Skeletal muscle satellite cell (primary cell): ENCODE data around the gene ARHGAP42.

ENCODE experiments used
- H3K27me3 ChIP-seq: 2 replicates; pipeline ENCODE4 v1.7.0; 2013; ENCODE audit warnings: low read length; ENCODE audit not compliant: control insufficient read depth, insufficient read depth
- H3K36me3 ChIP-seq: 2 replicates; pipeline ENCODE4 v1.7.0; 2013; ENCODE audit warnings: mild to moderate bottlenecking, control low read depth, low read length; ENCODE audit not compliant: insufficient read depth
- H3K4me1 ChIP-seq: 2 replicates; pipeline ENCODE4 v1.7.0; 2013; ENCODE audit warnings: low read length; ENCODE audit not compliant: control insufficient read depth, insufficient read depth
- H3K4me2 ChIP-seq: 2 replicates; pipeline ENCODE4 v1.7.0; 2013; ENCODE audit warnings: mild to moderate bottlenecking, low read length
- H3K4me3 ChIP-seq: 2 replicates; pipeline ENCODE4 v1.7.0; 2013; ENCODE audit warnings: low read length
- H3K9ac ChIP-seq: 2 replicates; pipeline ENCODE4 v1.7.0; 2013; ENCODE audit warnings: mild to moderate bottlenecking, low read depth, low read length, moderate library complexity
- H3K9me3 ChIP-seq: replicated peaks from 2 replicates; pipeline ENCODE4 v1.7.0; 2013; ENCODE audit warnings: mild to moderate bottlenecking, control low read depth, low read length

The ARHGAP42 gene

DNA sequence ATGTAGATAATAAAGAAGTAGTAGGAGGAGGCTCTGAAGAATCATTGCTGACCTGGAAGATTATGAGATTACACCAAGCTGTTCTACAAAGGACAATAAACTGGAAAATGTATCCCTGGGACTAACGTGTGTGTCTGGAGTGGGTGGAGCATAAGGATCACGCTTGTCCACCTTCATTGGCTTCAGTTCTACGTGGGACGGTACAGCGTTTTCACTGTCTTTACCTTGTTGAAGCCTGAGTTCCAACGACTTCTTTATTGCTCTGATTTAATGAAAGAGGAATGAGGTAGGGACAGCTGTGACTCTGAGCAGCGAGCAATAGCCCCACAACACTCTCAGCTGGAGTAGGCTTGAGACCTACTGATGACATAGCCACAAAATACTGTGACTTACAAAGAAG, 87.0 kb downstream of the ARHGAP42 start:
- H3K4me2 ChIP-seq = no peak overlapping the region
- no peaks in the 10 kb centered on the region for H3K36me3 ChIP-seq
- H3K27me3 ChIP-seq = no peaks in the 10 kb centered on the region
- H3K4me1 ChIP-seq = peaks cover 23% of the 10 kb centered on the region
- no peak overlapping the region for H3K9ac ChIP-seq
- H3K4me3 ChIP-seq = no peak overlapping the region
- H3K9me3 ChIP-seq = no peaks in the 10 kb centered on the region

DNA sequence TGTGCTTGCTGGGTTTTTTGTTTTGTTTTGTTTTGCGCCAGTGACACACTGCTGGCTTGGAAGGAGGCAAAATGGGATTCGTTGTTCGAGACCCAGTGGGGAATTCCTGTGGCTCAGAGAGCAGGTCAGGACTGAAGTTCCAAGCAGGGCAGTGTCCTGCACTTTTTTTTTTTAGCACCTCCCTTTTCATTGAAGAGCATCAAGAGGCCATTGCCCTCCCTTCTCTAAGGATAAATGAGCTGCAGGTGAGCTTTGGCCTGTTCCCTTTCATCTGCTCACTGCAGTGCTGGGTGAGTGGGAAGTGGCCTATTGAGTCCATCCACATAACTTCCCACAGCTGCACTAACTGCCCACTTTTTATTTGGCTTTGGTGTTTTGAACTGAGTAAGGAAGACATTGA, 87.8 kb downstream of the ARHGAP42 start:
- H3K9me3 ChIP-seq = no peaks in the 10 kb centered on the region
- H3K4me3 ChIP-seq = no peak overlapping the region
- peaks cover 23% of the 10 kb centered on the region for H3K4me1 ChIP-seq
- H3K36me3 ChIP-seq = no peaks in the 10 kb centered on the region
- H3K4me2 ChIP-seq = no peak overlapping the region
- H3K9ac ChIP-seq = no peak overlapping the region
- no peaks in the 10 kb centered on the region for H3K27me3 ChIP-seq

DNA sequence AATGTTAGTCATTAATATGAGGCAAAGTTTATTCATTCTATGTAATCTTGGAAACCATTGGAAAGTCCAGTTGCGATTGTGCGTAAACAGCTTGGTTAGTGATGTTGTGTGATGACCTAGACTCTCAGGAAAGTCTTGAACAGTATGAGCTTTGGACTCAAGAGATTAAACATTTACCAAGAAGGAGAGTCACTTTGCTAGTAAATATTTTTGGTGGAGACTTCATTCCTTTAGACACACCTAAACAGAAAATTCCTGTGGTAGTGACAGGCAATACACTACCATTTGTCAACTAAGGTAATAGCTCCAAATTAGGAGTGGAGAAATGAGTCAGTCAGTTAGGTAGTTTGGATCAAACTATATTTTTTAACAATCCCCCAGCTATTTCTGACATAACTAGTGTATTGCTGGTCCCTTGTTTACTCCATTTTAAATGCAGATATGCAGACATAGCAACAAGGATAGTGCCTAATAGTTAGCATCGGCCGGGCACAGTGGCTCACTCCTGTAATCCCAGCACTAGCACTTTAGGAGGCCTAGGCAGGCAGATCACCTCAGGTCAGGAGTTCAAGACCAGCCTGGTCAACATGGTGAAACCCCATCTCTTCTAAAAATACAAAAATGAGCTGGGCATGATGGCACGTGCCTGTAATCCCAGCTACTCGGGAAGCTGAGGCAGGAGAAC, 89.3 kb downstream of the ARHGAP42 start:
- peaks cover 23% of the 10 kb centered on the region for H3K4me1 ChIP-seq
- no peak overlapping the region for H3K4me2 ChIP-seq
- H3K9ac ChIP-seq = no peak overlapping the region
- no peaks in the 10 kb centered on the region for H3K9me3 ChIP-seq
- H3K36me3 ChIP-seq = no peaks in the 10 kb centered on the region
- H3K27me3 ChIP-seq = no peaks in the 10 kb centered on the region
- no peak overlapping the region for H3K4me3 ChIP-seq

DNA sequence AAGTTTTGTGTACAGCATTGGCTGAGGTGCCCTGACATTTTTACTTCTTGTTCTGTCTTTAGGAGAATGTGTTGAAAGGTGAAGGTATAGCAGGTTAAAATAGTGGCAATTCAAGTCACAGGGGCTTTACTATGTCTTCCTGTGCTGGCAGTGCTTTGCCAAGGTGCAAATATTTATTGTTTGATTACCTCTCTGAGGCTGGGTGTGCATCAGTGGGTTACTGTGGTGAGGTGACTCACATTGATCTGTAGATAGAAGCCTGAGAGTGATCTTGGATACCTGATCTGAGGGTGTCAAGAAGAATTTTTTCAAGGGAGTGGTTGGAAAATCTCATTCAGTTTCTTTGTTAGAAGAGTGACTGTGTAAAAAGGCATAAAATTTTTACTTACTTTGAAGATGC, 90.0 kb downstream of the ARHGAP42 start:
- Histone ChIP-seq H3K4me2 (no peak overlapping the region), H3K9ac (no peak overlapping the region), H3K27me3 (no peaks in the 10 kb centered on the region), H3K36me3 (no peaks in the 10 kb centered on the region), H3K4me3 (no peak overlapping the region), H3K9me3 (no peaks in the 10 kb centered on the region), H3K4me1 (peaks cover 23% of the 10 kb centered on the region)

DNA sequence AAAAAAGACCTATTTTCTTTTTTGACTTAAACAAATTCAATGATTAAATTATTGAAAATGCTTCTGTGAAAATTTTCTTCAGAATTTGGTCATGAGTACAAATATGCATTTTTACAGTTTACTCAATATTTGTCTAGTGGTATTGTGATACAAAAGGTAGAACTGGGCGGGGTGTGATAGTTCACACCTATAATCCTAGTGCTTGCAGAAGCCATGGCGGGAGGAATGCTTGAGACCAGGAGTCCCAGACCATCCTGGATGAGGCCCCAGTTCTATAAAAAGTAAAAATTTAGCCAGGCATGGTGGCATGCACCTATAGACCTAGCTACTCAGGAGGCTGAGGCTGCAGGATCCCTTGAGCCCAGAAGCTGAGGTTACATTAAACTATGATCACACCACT, 90.6 kb downstream of the ARHGAP42 start:
- no peak overlapping the region for H3K4me2 ChIP-seq
- peaks cover 23% of the 10 kb centered on the region for H3K4me1 ChIP-seq
- H3K4me3 ChIP-seq = no peak overlapping the region
- H3K36me3 ChIP-seq = no peaks in the 10 kb centered on the region
- no peak overlapping the region for H3K9ac ChIP-seq
- H3K9me3 ChIP-seq = no peaks in the 10 kb centered on the region
- H3K27me3 ChIP-seq = no peaks in the 10 kb centered on the region

DNA sequence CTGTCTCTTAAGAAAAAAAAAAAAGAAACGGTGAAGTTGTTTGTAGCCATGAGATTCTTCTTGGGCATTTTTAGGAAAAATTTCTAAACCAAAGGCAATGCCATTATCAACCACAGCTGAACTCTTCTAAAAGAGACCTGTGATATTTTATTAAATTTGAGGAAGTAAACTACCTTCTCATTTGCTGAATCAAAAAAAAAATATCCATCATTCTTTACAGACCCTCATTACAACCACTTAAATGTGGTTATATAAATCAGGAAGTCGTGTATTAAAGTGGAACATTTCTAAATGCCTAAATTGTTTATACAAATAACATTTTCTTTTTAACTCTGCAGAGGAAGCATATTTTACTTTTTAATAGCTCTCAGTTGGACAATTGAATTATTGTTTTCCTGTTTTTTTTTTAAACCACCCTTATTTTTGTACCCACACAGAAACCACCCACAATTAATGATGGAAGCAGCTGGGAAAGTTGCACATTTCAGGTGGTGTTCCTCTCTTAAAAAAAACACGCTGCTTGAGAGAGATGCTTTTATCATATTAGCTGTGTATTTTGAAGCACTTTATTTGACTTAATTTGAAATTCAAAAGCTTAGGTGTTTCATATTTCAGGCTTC, 91.2 kb downstream of the ARHGAP42 start:
- H3K9ac ChIP-seq = no peak overlapping the region
- H3K4me2 ChIP-seq = no peak overlapping the region
- H3K36me3 ChIP-seq = no peaks in the 10 kb centered on the region

DNA sequence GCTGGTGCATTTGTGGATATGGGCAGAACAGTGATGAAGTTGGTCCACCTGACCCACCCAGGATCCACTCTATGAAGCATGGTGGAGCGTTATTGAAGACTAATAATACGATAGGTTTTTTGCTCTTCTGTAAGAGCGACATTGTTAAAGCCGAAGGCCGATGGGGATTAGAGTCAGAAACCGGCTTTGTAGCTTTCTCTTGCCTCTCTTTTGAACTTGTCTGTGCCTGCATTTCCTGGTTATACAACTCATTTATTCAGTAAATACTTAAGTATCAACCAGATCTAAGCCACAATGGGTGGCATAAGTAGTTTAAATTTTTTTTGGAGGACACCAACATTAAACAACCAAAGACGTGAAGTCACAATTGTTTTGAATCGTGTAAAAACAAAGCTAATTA, 93.4 kb downstream of the ARHGAP42 start:
- H3K9ac ChIP-seq = no peak overlapping the region
- H3K4me3 ChIP-seq = no peak overlapping the region
- H3K9me3 ChIP-seq = no peaks in the 10 kb centered on the region
- H3K4me2 ChIP-seq = no peak overlapping the region
- H3K27me3 ChIP-seq = no peaks in the 10 kb centered on the region
- no peaks in the 10 kb centered on the region for H3K36me3 ChIP-seq
- peaks cover 23% of the 10 kb centered on the region for H3K4me1 ChIP-seq

More for the DNA sequence above, 91.2 kb downstream of the ARHGAP42 start:
- H3K27me3 ChIP-seq = no peaks in the 10 kb centered on the region
- H3K4me1 ChIP-seq = peaks cover 23% of the 10 kb centered on the region
- H3K9me3 ChIP-seq = no peaks in the 10 kb centered on the region
- no peak overlapping the region for H3K4me3 ChIP-seq

DNA sequence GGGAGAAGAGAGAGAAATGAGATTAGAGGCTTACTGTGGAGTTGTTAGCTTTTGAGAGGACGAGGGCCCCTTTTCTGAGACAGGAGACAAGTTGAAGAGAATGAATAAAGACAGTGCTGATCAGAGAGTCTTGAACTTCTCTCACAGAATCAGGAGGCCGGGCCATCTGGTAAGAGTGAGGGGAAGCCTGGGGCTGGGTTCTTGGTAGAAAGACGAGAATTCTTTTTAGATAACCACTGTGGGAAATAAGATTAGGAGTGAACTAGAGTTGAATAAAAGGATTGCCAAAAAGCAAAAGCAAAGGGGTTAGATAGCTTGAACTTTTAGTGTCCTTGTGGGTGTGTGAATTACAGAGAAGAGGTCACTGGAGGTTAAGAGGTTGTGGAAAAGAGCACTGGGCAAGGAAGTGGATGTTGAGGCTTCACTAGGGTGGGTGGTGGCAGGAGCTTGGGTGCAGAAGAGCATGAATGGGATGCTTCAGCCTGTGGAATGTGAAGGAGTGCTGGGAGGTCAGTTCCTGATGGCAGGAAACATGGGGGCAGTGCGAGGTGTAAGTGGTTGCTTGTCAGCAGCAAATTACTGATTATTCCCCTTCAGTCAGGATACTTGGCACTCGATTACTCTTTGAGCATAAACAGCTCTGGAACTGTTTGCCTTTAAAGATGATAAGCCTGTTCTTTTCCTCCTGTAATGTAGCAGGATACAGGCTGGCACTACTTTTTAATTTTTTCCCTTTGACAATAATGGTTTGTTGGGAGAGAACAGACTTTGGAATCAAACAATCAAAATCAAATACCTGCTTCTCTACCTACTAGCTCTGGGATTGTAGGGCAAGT, 98.3 kb downstream of the ARHGAP42 start:
- Histone ChIP-seq H3K4me2 (no peak overlapping the region), H3K4me3 (no peak overlapping the region), H3K36me3 (no peaks in the 10 kb centered on the region), H3K9me3 (no peaks in the 10 kb centered on the region), H3K27me3 (no peaks in the 10 kb centered on the region), H3K4me1 (peaks cover 4% of the 10 kb centered on the region), H3K9ac (no peak overlapping the region)

DNA sequence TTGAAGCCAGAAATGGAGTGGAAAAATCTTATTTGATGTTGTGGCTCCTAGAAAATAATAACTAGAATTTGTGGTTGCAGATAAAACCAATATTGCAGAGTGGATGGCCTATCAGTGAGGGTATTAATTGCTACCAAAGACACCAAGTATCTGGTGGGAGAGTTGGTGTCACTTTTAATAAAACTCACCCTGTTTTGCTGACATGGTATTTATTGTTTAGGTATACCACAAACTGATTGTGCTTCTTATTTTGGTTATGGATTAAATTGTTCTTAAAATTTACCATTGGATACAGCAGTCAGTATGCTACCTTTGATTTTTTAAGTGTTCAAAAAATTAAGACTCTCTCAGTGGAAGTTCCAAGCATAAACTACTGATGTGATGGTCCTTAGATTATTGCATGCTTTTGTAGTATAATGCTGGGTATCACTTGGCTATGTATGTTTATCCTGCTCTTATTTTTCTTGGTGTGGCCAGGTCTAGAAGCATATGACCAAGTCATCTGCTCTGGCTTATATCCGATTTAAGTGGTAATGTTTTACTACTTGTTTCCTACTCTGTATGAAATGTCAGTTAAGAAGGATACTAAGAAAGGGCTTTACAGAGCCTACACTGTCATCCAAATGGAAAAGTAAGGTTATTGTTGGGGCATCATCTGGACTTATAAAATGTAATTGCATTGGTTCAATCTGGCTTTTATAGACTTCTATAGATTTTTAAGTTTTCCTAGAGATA, 101.6 kb downstream of the ARHGAP42 start:
- Histone ChIP-seq H3K4me3 (no peak overlapping the region), H3K9me3 (no peaks in the 10 kb centered on the region), H3K4me1 (peaks cover 4% of the 10 kb centered on the region), H3K9ac (no peak overlapping the region), H3K27me3 (no peaks in the 10 kb centered on the region), H3K4me2 (no peak overlapping the region), H3K36me3 (no peaks in the 10 kb centered on the region)

DNA sequence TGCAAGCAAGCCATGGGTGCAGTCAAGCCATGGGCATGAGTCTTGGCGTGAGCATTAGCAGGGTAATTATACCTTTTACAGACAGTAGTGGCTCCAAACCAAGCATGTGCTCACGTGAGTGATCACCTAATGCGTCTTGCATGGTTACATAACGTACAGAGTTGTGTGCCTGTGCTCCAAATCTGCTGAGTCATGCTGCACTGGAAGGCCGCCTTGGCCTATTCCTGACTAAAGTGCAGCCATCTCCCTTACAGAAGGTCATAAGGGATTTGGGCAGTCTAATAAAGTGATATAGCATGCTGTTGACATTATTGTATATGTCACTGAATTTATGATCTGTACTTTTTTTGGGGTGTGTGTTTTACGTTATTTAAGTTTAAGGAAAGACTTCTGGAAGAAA, 102.4 kb downstream of the ARHGAP42 start:
- Histone ChIP-seq H3K9me3 (no peaks in the 10 kb centered on the region), H3K36me3 (no peaks in the 10 kb centered on the region), H3K9ac (no peak overlapping the region), H3K4me1 (peaks cover 4% of the 10 kb centered on the region), H3K4me2 (no peak overlapping the region), H3K27me3 (no peaks in the 10 kb centered on the region), H3K4me3 (no peak overlapping the region)

DNA sequence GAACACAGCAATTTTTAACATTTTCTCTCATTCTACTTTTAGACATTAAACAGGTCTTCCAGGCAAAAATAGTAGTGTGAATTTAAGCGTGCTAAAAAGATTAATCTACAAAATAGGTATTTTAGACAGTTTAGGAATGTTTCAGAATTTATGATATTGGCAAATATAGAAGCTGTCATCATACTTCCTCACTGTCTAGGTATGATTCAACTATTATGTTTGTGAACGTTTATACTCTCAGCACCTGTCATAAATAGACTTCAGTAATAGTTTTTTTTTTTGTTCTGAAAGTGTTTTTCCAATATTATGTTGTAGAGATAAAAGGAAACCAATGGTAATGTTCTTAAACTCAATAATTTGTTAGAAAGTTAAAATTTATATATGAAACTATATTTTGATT, 103.0 kb downstream of the ARHGAP42 start:
- no peaks in the 10 kb centered on the region for H3K36me3 ChIP-seq
- no peak overlapping the region for H3K4me2 ChIP-seq
- H3K9ac ChIP-seq = no peak overlapping the region
- peaks cover 4% of the 10 kb centered on the region for H3K4me1 ChIP-seq
- no peaks in the 10 kb centered on the region for H3K27me3 ChIP-seq
- no peak overlapping the region for H3K4me3 ChIP-seq
- H3K9me3 ChIP-seq = no peaks in the 10 kb centered on the region
